ENCODE results near the gene SYPL2.
"Not testable (repeated sequence)": the region's sequence is repeated elsewhere in the genome, so short reads cannot be mapped to it uniquely, and the experiment has no call there.

The SYPL2 gene

DNA sequence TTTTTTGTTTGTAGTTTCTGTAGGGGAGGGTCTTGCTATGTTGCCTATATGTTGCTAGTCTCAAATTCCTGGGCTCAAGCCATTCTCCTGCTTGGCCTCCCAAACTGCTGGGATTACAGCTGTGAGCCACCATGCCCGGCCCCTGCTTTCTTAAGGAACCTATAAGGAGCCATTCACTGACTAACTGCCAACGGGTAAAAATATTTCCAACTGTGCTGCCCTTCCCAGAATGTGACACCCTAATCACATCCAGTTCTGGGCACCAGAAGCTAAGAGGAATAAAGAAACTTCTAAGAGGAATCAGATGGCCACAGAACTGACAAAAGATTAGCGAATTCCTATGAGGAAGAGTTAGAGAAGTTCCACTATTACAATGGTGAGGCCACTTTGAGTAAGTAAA is 6.4 kb downstream of the SYPL2 start:
- Histone ChIP-seq H3K36me3 (ENCODE audit: control insufficient read depth, insufficient read depth, low read length) (no peaks in the 10 kb centered on the region), H3K9me3 (ENCODE audit: control insufficient read depth, insufficient read depth, low read length) (no peaks in the 10 kb centered on the region), H3K4me1 (ENCODE audit: control insufficient read depth, insufficient read depth, low read length) (peaks cover 11% of the 10 kb centered on the region), H3K27me3 (ENCODE audit: control insufficient read depth, insufficient read depth, low read length) (peaks cover 15% of the 10 kb centered on the region), H3K9ac (ENCODE audit: low read depth, low read length) (no peak overlapping the region), H3K4me3 (ENCODE audit: low read depth, low read length) (no peak overlapping the region), H3K27ac (ENCODE audit: low read depth, low read length) (no peak overlapping the region)

GRCh38 chr1:109473284-109474057 is 7.1 kb downstream of the SYPL2 start:
- not testable (repeated sequence) for H3K4me1 ChIP-seq (ENCODE audit: control insufficient read depth, insufficient read depth, low read length); H3K36me3 ChIP-seq (ENCODE audit: control insufficient read depth, insufficient read depth, low read length)

DNA sequence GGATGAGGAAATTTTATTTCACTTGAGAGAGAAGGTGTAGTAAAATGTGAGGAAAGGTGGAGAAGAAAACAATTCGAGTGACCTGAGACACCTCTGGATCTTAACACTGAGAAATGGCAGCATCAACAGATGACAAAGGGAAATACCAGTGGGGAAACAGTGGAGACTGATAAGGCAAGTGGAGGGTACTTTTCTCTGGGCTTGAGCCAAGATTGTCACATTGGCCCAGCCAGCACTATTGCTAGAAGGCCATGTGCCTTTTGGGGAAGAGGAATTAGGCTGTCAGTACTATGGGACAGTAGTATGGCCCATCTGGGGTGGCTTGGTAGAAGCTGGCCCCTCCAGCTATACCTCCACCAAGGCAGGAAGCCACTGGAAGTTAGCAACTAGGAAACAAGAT is 8.4 kb downstream of the SYPL2 start:
- 0 out of 2 replicates have a peak, but pooled peaks cover 5% of the 10 kb centered on the region for H3K27me3 ChIP-seq (ENCODE audit: control insufficient read depth, insufficient read depth, low read length)
- no peak overlapping the region for H3K4me3 ChIP-seq (ENCODE audit: low read depth, low read length)
- H3K36me3 ChIP-seq (ENCODE audit: control insufficient read depth, insufficient read depth, low read length), result no peaks in the 10 kb centered on the region
- H3K9ac ChIP-seq (ENCODE audit: low read depth, low read length), result no peak overlapping the region
- H3K4me1 ChIP-seq (ENCODE audit: control insufficient read depth, insufficient read depth, low read length), result no peaks in the 10 kb centered on the region
- no peak overlapping the region for H3K27ac ChIP-seq (ENCODE audit: low read depth, low read length)
- no peaks in the 10 kb centered on the region for H3K9me3 ChIP-seq (ENCODE audit: control insufficient read depth, insufficient read depth, low read length)

More at GRCh38 chr1:109473284-109474057, 7.1 kb downstream of the SYPL2 start:
- not testable (repeated sequence) for H3K27ac ChIP-seq (ENCODE audit: low read depth, low read length); H3K9me3 ChIP-seq (ENCODE audit: control insufficient read depth, insufficient read depth, low read length); H3K4me3 ChIP-seq (ENCODE audit: low read depth, low read length); H3K27me3 ChIP-seq (ENCODE audit: control insufficient read depth, insufficient read depth, low read length); H3K9ac ChIP-seq (ENCODE audit: low read depth, low read length)

GRCh38 chr1:109475261-109475660 is 8.9 kb downstream of the SYPL2 start:
- Histone ChIP-seq H3K4me1 (ENCODE audit: control insufficient read depth, insufficient read depth, low read length) (no peaks in the 10 kb centered on the region), H3K4me3 (ENCODE audit: low read depth, low read length) (no peak overlapping the region), H3K36me3 (ENCODE audit: control insufficient read depth, insufficient read depth, low read length) (no peaks in the 10 kb centered on the region), H3K27ac (ENCODE audit: low read depth, low read length) (no peak overlapping the region), H3K27me3 (ENCODE audit: control insufficient read depth, insufficient read depth, low read length) (0 out of 2 replicates have a peak, but pooled peaks cover 3% of the 10 kb centered on the region), H3K9me3 (ENCODE audit: control insufficient read depth, insufficient read depth, low read length) (no peaks in the 10 kb centered on the region), H3K9ac (ENCODE audit: low read depth, low read length) (no peak overlapping the region)

GRCh38 chr1:109476825-109477224 is 10.5 kb downstream of the SYPL2 start:
- Histone ChIP-seq H3K4me1 (ENCODE audit: control insufficient read depth, insufficient read depth, low read length) (no peaks in the 10 kb centered on the region), H3K4me3 (ENCODE audit: low read depth, low read length) (no peak overlapping the region), H3K27ac (ENCODE audit: low read depth, low read length) (no peak overlapping the region), H3K9me3 (ENCODE audit: control insufficient read depth, insufficient read depth, low read length) (no peaks in the 10 kb centered on the region), H3K27me3 (ENCODE audit: control insufficient read depth, insufficient read depth, low read length) (no peaks in the 10 kb centered on the region), H3K36me3 (ENCODE audit: control insufficient read depth, insufficient read depth, low read length) (no peaks in the 10 kb centered on the region), H3K9ac (ENCODE audit: low read depth, low read length) (no peak overlapping the region)

- Histone ChIP-seq H3K9me3 (ENCODE audit: control insufficient read depth, insufficient read depth, low read length) (no peaks in the 10 kb centered on the region), H3K4me1 (ENCODE audit: control insufficient read depth, insufficient read depth, low read length) (peaks cover under 1% of the 10 kb centered on the region; the same call in 1 of the 2 replicates), H3K9ac (ENCODE audit: low read depth, low read length) (no peak overlapping the region), H3K4me3 (ENCODE audit: low read depth, low read length) (no peak overlapping the region), H3K27me3 (ENCODE audit: control insufficient read depth, insufficient read depth, low read length) (no peaks in the 10 kb centered on the region), H3K27ac (ENCODE audit: low read depth, low read length) (no peak overlapping the region), H3K36me3 (ENCODE audit: control insufficient read depth, insufficient read depth, low read length) (no peaks in the 10 kb centered on the region)
These were observed 11.5 kb downstream of the SYPL2 start for GRCh38 chr1:109477821-109478220.

GRCh38 chr1:109478806-109479205 is 12.5 kb downstream of the SYPL2 start:
- Histone ChIP-seq H3K36me3 (ENCODE audit: control insufficient read depth, insufficient read depth, low read length) (no peaks in the 10 kb centered on the region), H3K9me3 (ENCODE audit: control insufficient read depth, insufficient read depth, low read length) (no peaks in the 10 kb centered on the region), H3K4me1 (ENCODE audit: control insufficient read depth, insufficient read depth, low read length) (peaks cover 3% of the 10 kb centered on the region; the same call in 1 of the 2 replicates), H3K27ac (ENCODE audit: low read depth, low read length) (no peak overlapping the region), H3K27me3 (ENCODE audit: control insufficient read depth, insufficient read depth, low read length) (no peaks in the 10 kb centered on the region), H3K4me3 (ENCODE audit: low read depth, low read length) (no peak overlapping the region), H3K9ac (ENCODE audit: low read depth, low read length) (no peak overlapping the region)

DNA sequence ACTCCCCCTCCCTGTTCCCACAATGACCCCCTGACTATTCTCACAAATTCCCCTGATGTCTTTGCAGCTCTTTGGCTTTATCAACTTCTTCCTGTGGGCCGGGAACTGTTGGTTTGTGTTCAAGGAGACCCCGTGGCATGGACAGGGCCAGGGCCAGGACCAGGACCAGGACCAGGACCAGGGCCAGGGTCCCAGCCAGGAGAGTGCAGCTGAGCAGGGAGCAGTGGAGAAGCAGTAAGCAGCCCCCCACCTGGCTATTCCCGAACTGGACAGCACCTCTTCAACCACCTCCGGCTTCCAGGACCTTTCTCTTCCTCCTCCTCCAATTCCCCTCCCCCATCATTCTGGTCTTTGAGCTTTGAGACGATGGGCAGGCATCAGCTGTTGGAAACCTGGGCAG is 13.0 kb downstream of the SYPL2 start:
- peaks cover 3% of the 10 kb centered on the region; the same call in 1 of the 2 replicates for H3K4me1 ChIP-seq (ENCODE audit: control insufficient read depth, insufficient read depth, low read length)
- H3K4me3 ChIP-seq (ENCODE audit: low read depth, low read length), result no peak overlapping the region
- no peaks in the 10 kb centered on the region for H3K9me3 ChIP-seq (ENCODE audit: control insufficient read depth, insufficient read depth, low read length)
- no peak overlapping the region for H3K9ac ChIP-seq (ENCODE audit: low read depth, low read length)
- H3K27me3 ChIP-seq (ENCODE audit: control insufficient read depth, insufficient read depth, low read length), result no peaks in the 10 kb centered on the region
- no peak overlapping the region for H3K27ac ChIP-seq (ENCODE audit: low read depth, low read length)
- no peaks in the 10 kb centered on the region for H3K36me3 ChIP-seq (ENCODE audit: control insufficient read depth, insufficient read depth, low read length)

GRCh38 chr1:109479901-109480300 is 13.6 kb downstream of the SYPL2 start:
- Histone ChIP-seq H3K4me3 (ENCODE audit: low read depth, low read length) (no peak overlapping the region), H3K27ac (ENCODE audit: low read depth, low read length) (no peak overlapping the region), H3K9ac (ENCODE audit: low read depth, low read length) (no peak overlapping the region), H3K36me3 (ENCODE audit: control insufficient read depth, insufficient read depth, low read length) (no peaks in the 10 kb centered on the region), H3K4me1 (ENCODE audit: control insufficient read depth, insufficient read depth, low read length) (peaks cover 3% of the 10 kb centered on the region; the same call in 1 of the 2 replicates), H3K9me3 (ENCODE audit: control insufficient read depth, insufficient read depth, low read length) (no peaks in the 10 kb centered on the region), H3K27me3 (ENCODE audit: control insufficient read depth, insufficient read depth, low read length) (no peaks in the 10 kb centered on the region)

GRCh38 chr1:109481646-109482045 is 15.3 kb downstream of the SYPL2 start:
- H3K27me3 ChIP-seq (ENCODE audit: control insufficient read depth, insufficient read depth, low read length), result no peaks in the 10 kb centered on the region
- no peak overlapping the region for H3K27ac ChIP-seq (ENCODE audit: low read depth, low read length)
- H3K4me3 ChIP-seq (ENCODE audit: low read depth, low read length), result no peak overlapping the region
- H3K4me1 ChIP-seq (ENCODE audit: control insufficient read depth, insufficient read depth, low read length), result peaks cover 9% of the 10 kb centered on the region; the same call in 1 of the 2 replicates
- peaks cover 11% of the 10 kb centered on the region; the same call in 1 of the 2 replicates for H3K36me3 ChIP-seq (ENCODE audit: control insufficient read depth, insufficient read depth, low read length)
- no peak overlapping the region for H3K9ac ChIP-seq (ENCODE audit: low read depth, low read length)
- no peaks in the 10 kb centered on the region for H3K9me3 ChIP-seq (ENCODE audit: control insufficient read depth, insufficient read depth, low read length)

DNA sequence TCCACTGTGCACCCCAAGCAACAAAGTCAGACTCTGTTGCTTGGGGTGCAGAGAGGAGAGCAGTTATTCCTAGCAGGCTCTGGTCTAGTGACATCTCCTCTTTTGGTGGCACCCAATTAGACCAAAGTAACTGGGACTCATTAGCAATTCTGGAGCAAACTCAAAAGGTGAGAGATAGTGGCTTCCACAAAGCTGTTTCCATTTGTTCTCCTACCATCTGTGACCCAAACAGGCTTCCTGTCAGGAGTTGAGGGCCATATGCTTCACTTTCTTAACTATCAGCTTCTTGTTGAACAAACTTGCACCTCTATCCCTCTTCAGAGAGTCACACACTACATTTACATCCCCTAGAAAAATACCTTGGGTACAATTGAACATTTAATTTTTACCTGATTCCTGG is 15.9 kb downstream of the SYPL2 start:
- no peaks in the 10 kb centered on the region for H3K9me3 ChIP-seq (ENCODE audit: control insufficient read depth, insufficient read depth, low read length)

More for the DNA sequence above, 15.9 kb downstream of the SYPL2 start:
- Histone ChIP-seq H3K36me3 (ENCODE audit: control insufficient read depth, insufficient read depth, low read length) (peaks cover 12% of the 10 kb centered on the region; the same call in 1 of the 2 replicates), H3K4me3 (ENCODE audit: low read depth, low read length) (no peak overlapping the region), H3K27me3 (ENCODE audit: control insufficient read depth, insufficient read depth, low read length) (no peaks in the 10 kb centered on the region), H3K4me1 (ENCODE audit: control insufficient read depth, insufficient read depth, low read length) (peaks cover 9% of the 10 kb centered on the region; the same call in 1 of the 2 replicates), H3K9ac (ENCODE audit: low read depth, low read length) (no peak overlapping the region), H3K27ac (ENCODE audit: low read depth, low read length) (no peak overlapping the region)

Data from HUES48 (cell line).